ENCODE data around the gene GNG7.
"Not testable (repeated sequence)": the region's sequence is repeated elsewhere in the genome, so short reads cannot be mapped to it uniquely, and the experiment has no call there.

GNG7 gene

GRCh38 chr19:2591537-2592291, 110.8 kb downstream of the GNG7 start:
- DNase-seq, result no peak

GRCh38 chr19:2590630-2591399, 111.7 kb downstream of the GNG7 start:
- no peak for DNase-seq

GRCh38 chr19:2589441-2589840, 113.1 kb downstream of the GNG7 start:
- no peak for DNase-seq

- no peak for DNase-seq
Observed at GRCh38 chr19:2588081-2588777, 114.3 kb downstream of the GNG7 start.

- DNase-seq, result no peak
Observed at GRCh38 chr19:2587001-2587719, 115.3 kb downstream of the GNG7 start.

GRCh38 chr19:2586196-2586595, 116.3 kb downstream of the GNG7 start:
- no peak for DNase-seq

- no peak for DNase-seq
Observed at GRCh38 chr19:2584002-2584401, 118.5 kb downstream of the GNG7 start.

- no peak for DNase-seq
Observed at GRCh38 chr19:2582984-2583956, 119.2 kb downstream of the GNG7 start.

- DNase-seq, result not testable (repeated sequence)
Observed at GRCh38 chr19:2580396-2580795, 122.1 kb downstream of the GNG7 start.

GRCh38 chr19:2579678-2580280, 122.7 kb downstream of the GNG7 start:
- DNase-seq, result no peak

- peak; percentile 24 for DNase-seq
Observed at GRCh38 chr19:2578901-2579677, 123.4 kb downstream of the GNG7 start.

- no peak for DNase-seq
Observed at GRCh38 chr19:2578391-2578890, 124.1 kb downstream of the GNG7 start.

GRCh38 chr19:2577722-2578335, 124.7 kb downstream of the GNG7 start:
- DNase-seq, result no peak

GRCh38 chr19:2575734-2576481, 126.6 kb downstream of the GNG7 start:
- DNase-seq, result no peak

- DNase-seq, result no peak
Observed at GRCh38 chr19:2574971-2575630, 127.4 kb downstream of the GNG7 start.

GRCh38 chr19:2574478-2574931, 128.0 kb downstream of the GNG7 start:
- no peak for DNase-seq

GRCh38 chr19:2573916-2574315, 128.6 kb downstream of the GNG7 start:
- no peak for DNase-seq

GRCh38 chr19:2572152-2572551, 130.3 kb downstream of the GNG7 start:
- not testable (repeated sequence) for DNase-seq
